H1 (cell line): ENCODE data around the gene PSMD13. TPM values are rescaled to one million over a fixed set of nuclear protein-coding genes. Genes with fewer than 3 reads are reported as not detected.

Experiments
- ASH2L ChIP-seq: fragments of 200-600, 300-600 bp; sonication (generic); IDR thresholded peaks from one replicate; pipeline ENCODE4 v1.7.1; 2017; ENCODE audit warnings: low read length
- CEBPB ChIP-seq: IDR thresholded peaks from 2 replicates; pipeline ENCODE4 v1.6.1; 2012; ENCODE audit warnings: low read depth, low read length
- CHD2 ChIP-seq: IDR thresholded peaks from 2 replicates; pipeline ENCODE4 v1.6.1; 2012; ENCODE audit warnings: low read length, improper control_type of control experiment
- EGR1 ChIP-seq: IDR thresholded peaks from 2 replicates; pipeline ENCODE4 v1.6.1; 2011; ENCODE audit warnings: low read depth, low read length, borderline replicate concordance
- POLR2AphosphoS5 ChIP-seq: IDR thresholded peaks from 2 replicates; pipeline ENCODE4 v1.6.1; 2011; ENCODE audit warnings: low read depth, low read length
- RFX5 ChIP-seq: IDR thresholded peaks from 2 replicates; pipeline ENCODE4 v1.6.1; 2011; ENCODE audit warnings: low read depth, low read length, improper control_type of control experiment, borderline replicate concordance
- SAP30 ChIP-seq: fragments of 300-600 bp; sonication (generic); IDR thresholded peaks from 2 replicates; pipeline ENCODE4 v1.7.1; 2012; ENCODE audit warnings: low read length, moderate library complexity, mild to moderate bottlenecking, inconsistent platforms; ENCODE audit not compliant: insufficient read depth, insufficient replicate concordance
- TBP ChIP-seq: IDR thresholded peaks from 2 replicates; pipeline ENCODE4 v1.6.1; 2011; ENCODE audit warnings: low read depth, low read length, improper control_type of control experiment
- TEAD4 ChIP-seq: IDR thresholded peaks from 2 replicates; pipeline ENCODE4 v1.6.1; 2012; ENCODE audit warnings: low read depth, low read length, inconsistent platforms, mixed read lengths
- polyA plus RNA-seq, 7 experiments: library from polyadenylated mRNA; depleted of rRNA in 3 of 7; stranded (reverse) in 5 of 7; unstranded in 2 of 7; fragments of >200 nt in 5 of 7; fragments of 200-250 nt in 2 of 7; gene quantifications; 1 replicate in 5 of 7; 2 replicates in 1 of 7; 4 replicates in 1 of 7; pipeline versions ENCODE4 v1.2.1 to v1.2.3, GENCODE V29; 2011 to 2013; ENCODE audit warnings: missing spikeins in 2 of 7, mixed read lengths in 2 of 7
- total RNA-seq: library from RNA; stranded (reverse); fragmentation: NEBNext Ultra II Directional; extraction: Animal tissue kit (Norgen Biotek cat#: 25700); gene quantifications from 2 replicates; pipeline ENCODE4 v1.2.1, GENCODE V29; 2021

The PSMD13 gene
- total and polyA plus RNA-seq, 2 of the 8 experiments (the other 6 are each of a cell fraction or from before 2014, with no cell fraction given): 121 to 141 TPM

- TF ChIP-seq ASH2L: no peak
- no peak for TF ChIP-seq CHD2
- no peak for TF ChIP-seq POLR2AphosphoS5
- TF ChIP-seq RFX5: no peak
- TF ChIP-seq TEAD4: no peak
- no peak for TF ChIP-seq EGR1
- no peak for TF ChIP-seq CEBPB
- TF ChIP-seq SAP30: no peak
- TF ChIP-seq TBP: no peak
Observed at GRCh38 chr11:253886-254270, 17.1 kb downstream of the PSMD13 start (continued).
